NCI-H1694 (cell line): Measurements from ENCODE around the gene CLPX.
A peak's percentile ranks its signal among the peaks of the same experiment; 100 is the strongest.
"Not testable (repeated sequence)": the region's sequence is repeated elsewhere in the genome, so short reads cannot be mapped to it uniquely, and the experiment has no call there.

ENCODE experiments used
- DNase-seq: peaks from one replicate; lab custom pipeline; 2025; lab: John Stamatoyannopoulos, UW

The CLPX gene

GRCh38 chr15:65206750-65207149 is 21.6 kb upstream of the CLPX start:
- DNase-seq: no peak

- no peak for DNase-seq
Measured at GRCh38 chr15:65204931-65205660, 20.0 kb upstream of the CLPX start.

GRCh38 chr15:65204236-65204930 is 19.2 kb upstream of the CLPX start:
- DNase-seq: no peak

GRCh38 chr15:65201918-65202317 is 16.8 kb upstream of the CLPX start:
- no peak for DNase-seq

- DNase-seq: no peak
Measured at GRCh38 chr15:65198571-65198970, 13.4 kb upstream of the CLPX start.

- DNase-seq: no peak
Measured at GRCh38 chr15:65197337-65197645, 12.1 kb upstream of the CLPX start.

GRCh38 chr15:65196637-65197336 is 11.6 kb upstream of the CLPX start:
- no peak for DNase-seq

- no peak for DNase-seq
Measured at GRCh38 chr15:65195548-65195923, 10.4 kb upstream of the CLPX start.

- no peak for DNase-seq
Measured at GRCh38 chr15:65194826-65195547, 9.8 kb upstream of the CLPX start.

- no peak for DNase-seq
Measured at GRCh38 chr15:65192016-65192415, 6.9 kb upstream of the CLPX start.

GRCh38 chr15:65189102-65189740 is 4.1 kb upstream of the CLPX start:
- DNase-seq: peak; percentile 16

GRCh38 chr15:65188472-65188871 is 3.3 kb upstream of the CLPX start:
- not testable (repeated sequence) for DNase-seq

- DNase-seq: no peak
Measured at GRCh38 chr15:65184305-65184867, 756 bp downstream of the CLPX start.

- DNase-seq: no peak
Measured at GRCh38 chr15:65183865-65184159, 1.3 kb downstream of the CLPX start.

GRCh38 chr15:65182538-65182937 is 2.6 kb downstream of the CLPX start:
- no peak for DNase-seq

- DNase-seq: not testable (repeated sequence)
Measured at GRCh38 chr15:65181582-65182353, 3.4 kb downstream of the CLPX start.

GRCh38 chr15:65180167-65180566 is 5.0 kb downstream of the CLPX start:
- DNase-seq: no peak

GRCh38 chr15:65177901-65178300 is 7.2 kb downstream of the CLPX start:
- DNase-seq: no peak

- DNase-seq: no peak
Measured at GRCh38 chr15:65176056-65176455, 9.1 kb downstream of the CLPX start.

- DNase-seq: no peak
Measured at GRCh38 chr15:65175511-65175910, 9.6 kb downstream of the CLPX start.

GRCh38 chr15:65174509-65174908 is 10.6 kb downstream of the CLPX start:
- DNase-seq: no peak
